GM10266 (cell line): ENCODE measurements around the gene CLCNKA.

Source experiments
- DNase-seq: peaks from one replicate; pipeline ENCODE4 v3.0.0; 2012; ENCODE audit errors: extremely low spot score
- TF ChIP-seq, protein P1 (sequence below): IDR thresholded peaks from 2 replicates; pipeline ENCODE4 v1.5.1; 2012; ENCODE audit warnings: mild to moderate bottlenecking, low read depth; ENCODE audit not compliant: control insufficient read depth, insufficient read depth; ENCODE audit errors: missing control alignments

Gene CLCNKA

DNA sequence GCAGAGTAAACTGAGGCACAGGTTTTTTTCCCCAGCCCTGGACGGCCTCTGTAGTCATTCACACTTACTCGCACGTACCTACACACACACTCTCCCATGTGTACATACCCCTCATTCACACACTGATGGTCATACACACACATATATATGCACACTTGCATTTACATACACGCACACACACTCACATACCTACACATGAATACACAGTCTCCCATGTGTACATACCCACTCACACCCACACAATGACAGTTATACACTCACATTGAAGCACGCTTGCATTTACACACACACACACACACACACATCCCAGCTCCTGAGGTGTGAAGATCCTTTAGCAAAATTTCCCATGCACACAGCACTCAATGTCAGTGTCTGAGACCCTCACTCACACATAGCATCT lies 52.4 kb downstream of the CLCNKA start:
- TF ChIP-seq, protein P1, sequence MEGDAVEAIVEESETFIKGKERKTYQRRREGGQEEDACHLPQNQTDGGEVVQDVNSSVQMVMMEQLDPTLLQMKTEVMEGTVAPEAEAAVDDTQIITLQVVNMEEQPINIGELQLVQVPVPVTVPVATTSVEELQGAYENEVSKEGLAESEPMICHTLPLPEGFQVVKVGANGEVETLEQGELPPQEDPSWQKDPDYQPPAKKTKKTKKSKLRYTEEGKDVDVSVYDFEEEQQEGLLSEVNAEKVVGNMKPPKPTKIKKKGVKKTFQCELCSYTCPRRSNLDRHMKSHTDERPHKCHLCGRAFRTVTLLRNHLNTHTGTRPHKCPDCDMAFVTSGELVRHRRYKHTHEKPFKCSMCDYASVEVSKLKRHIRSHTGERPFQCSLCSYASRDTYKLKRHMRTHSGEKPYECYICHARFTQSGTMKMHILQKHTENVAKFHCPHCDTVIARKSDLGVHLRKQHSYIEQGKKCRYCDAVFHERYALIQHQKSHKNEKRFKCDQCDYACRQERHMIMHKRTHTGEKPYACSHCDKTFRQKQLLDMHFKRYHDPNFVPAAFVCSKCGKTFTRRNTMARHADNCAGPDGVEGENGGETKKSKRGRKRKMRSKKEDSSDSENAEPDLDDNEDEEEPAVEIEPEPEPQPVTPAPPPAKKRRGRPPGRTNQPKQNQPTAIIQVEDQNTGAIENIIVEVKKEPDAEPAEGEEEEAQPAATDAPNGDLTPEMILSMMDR: no peak
- DNase-seq: no peak

DNA sequence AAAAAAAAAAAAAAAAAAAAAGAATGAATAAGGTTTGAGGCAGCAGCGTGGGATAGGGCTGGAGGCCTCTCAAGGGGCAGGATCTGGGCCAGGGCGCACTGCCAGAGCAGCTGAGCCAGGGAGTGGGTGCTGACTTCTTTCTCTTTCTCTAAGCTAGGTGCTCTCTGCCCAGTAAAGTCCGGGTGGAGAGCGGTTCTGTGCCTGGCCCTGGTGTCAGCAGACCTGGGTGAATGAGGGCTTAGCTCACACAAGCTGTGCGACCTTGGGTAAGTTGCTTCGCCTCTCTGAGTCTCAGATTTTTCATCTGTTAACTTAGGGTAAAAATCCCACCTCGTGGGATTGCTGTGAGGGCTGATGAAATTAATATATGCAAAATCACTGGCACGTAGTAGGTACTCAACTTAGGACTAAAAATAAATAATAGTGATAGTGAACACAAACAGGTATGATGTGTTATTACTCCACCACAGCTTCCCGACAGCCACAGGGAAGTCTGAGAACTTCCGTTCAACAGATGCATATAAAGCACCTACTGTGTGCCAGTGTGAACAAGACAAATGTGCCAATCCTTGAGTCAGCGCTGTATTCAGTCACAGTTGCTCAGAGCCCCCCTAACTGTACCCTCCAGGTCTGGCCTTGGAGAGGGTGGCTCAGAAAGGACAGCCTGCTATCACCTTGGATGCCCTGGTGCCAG lies 53.6 kb downstream of the CLCNKA start:
- DNase-seq: no peak
- TF ChIP-seq, protein P1: no peak

DNA sequence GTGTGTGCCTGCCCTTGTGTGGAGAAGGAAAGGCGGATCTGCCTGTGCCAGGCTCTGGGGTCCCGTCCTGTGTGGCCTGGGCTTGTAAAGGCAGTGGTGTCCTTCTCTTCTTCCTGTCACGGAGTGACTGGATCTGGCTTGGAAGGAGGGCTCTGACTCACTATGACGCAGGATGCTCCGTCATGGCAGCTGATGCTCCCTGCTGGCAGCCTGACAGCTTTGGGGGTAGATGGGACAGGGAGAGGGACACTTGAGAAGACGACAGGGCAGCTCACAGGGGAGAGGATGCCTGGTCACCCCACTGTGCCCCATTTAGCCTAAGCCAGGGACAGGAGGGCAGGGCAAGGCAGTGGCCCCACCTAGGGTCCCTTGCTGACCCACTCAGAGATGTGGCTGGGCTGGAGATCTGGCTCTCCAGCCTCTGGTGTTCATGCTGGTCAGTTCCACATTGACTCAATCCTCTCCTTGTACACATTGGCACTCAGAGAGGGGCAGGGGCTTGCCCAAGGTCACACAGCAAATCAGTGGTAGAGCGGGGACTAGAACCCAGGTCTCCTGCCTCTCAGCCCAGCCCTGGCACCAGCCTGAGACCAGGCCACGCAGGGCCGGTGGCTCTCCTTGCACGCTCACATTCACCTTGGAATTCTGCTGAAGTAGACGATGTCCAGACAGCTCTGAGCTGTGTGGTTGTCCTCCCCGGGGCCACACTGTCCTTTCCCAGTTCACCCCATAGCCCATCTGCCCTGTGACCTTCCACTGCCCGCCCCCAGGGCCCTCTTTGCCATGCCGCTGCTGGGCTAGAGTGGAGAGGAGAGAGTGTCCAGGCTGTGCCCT lies 54.4 kb downstream of the CLCNKA start:
- no peak for DNase-seq
- TF ChIP-seq, protein P1: no peak

DNA sequence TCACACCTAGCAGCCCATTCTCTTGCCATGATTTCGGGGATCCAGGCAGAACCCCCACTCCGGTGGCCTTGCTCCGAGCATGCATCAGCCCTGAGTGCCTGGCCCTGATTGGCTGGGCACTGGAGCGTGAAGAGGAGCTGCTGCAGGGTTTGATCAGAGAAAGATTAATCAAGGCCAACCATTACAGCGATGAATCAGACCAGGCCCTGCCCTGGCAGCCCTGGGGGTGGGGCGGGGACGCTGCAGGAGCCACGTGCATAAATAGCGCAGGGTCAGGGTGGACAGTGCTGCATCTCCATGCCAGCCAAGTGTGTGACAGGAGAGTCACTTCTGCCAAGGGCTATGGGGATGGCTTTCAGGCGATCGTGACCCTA lies 55.0 kb downstream of the CLCNKA start:
- DNase-seq: no peak
- TF ChIP-seq, protein P1: no peak

DNA sequence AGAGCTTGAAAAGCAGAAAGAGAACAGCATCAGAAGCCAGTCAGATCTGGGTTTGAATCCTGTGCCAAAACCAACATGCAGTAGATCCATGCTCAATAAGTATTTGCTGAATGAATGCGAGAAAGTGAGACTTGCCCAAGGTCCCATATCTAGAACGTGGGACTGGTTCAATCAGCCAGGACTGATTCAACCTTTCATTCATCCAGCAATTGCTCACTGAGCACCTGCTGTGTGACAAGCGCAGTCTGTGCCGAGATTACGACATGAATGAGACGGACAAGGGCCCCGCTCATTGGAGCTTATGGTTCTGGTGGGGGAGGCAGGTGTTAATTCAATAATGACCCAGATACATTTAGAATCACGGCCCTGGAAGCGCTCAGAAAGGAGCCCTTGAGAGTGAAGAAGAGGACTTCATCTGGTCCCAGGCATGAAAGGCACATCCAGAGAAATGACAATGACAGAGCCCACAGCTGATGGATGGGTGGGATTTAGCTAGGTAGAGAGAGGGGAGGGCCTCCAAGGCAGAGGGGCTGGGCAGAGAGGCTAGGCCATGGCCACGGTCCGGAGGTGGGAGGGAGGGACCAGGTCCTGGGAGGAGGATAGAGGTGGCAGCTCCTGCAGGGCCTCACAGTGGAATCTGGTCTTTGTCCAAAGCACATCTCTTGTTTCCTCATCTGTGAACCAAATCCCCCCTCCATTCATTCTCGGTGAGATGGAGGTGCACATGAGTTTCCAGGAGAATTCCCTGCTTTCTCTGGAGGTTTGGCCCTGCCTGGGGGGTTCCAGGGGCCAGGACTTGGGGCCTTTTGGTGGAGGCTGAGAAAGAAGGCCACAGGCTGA lies 55.8 kb downstream of the CLCNKA start:
- TF ChIP-seq, protein P1: no peak
- no peak for DNase-seq

- DNase-seq: peak; percentile 84
- TF ChIP-seq, protein P1: peak; percentile 92
Observed at GRCh38 chr1:16078925-16079656, 57.3 kb downstream of the CLCNKA start.
